ENCODE data around the gene ERG.

The ERG gene

GRCh38 chr21:38438462-38438893 lies 59.8 kb downstream of the ERG start:
- Histone ChIP-seq H3K4me3 (IDR thresholded peaks at IDR 0.05; ENCODE audit: insufficient read depth, low read depth, low read length) (no peak overlapping the region), H3K9ac (no peak overlapping the region), H4K20me1 (ENCODE audit: insufficient read depth) (no peaks in the 10 kb centered on the region), H3K79me2 (ENCODE audit: insufficient read depth, low read depth) (no peaks in the 10 kb centered on the region), H3K4me1 (ENCODE audit: low read depth, poor library complexity, severe bottlenecking) (no peaks in the 10 kb centered on the region), H3K27ac (no peak overlapping the region), H3K36me3 (ENCODE audit: insufficient read depth) (no peaks in the 10 kb centered on the region), H3K4me2 (no peak overlapping the region), H3K27me3 (ENCODE audit: insufficient read depth, low read depth) (no peaks in the 10 kb centered on the region), H2AFZ (ENCODE audit: low read depth) (no peak overlapping the region)
- no peak for TF ChIP-seq CTCF (conservative IDR thresholded peaks at IDR 0.05; ENCODE audit: low read depth, low read length)

GRCh38 chr21:38436341-38436740 lies 61.9 kb downstream of the ERG start:
- H3K4me3 ChIP-seq (IDR thresholded peaks at IDR 0.05; ENCODE audit: insufficient read depth, low read depth, low read length), result no peak overlapping the region
- no peaks in the 10 kb centered on the region for H3K79me2 ChIP-seq (ENCODE audit: insufficient read depth, low read depth)
- no peaks in the 10 kb centered on the region for H3K4me1 ChIP-seq (ENCODE audit: low read depth, poor library complexity, severe bottlenecking)
- H3K27ac ChIP-seq, result no peak overlapping the region
- TF ChIP-seq CTCF (conservative IDR thresholded peaks at IDR 0.05; ENCODE audit: low read depth, low read length), result no peak
- H3K27me3 ChIP-seq (ENCODE audit: insufficient read depth, low read depth), result no peaks in the 10 kb centered on the region
- no peaks in the 10 kb centered on the region for H4K20me1 ChIP-seq (ENCODE audit: insufficient read depth)
- H3K4me2 ChIP-seq, result no peak overlapping the region
- H3K36me3 ChIP-seq (ENCODE audit: insufficient read depth), result no peaks in the 10 kb centered on the region
- H2AFZ ChIP-seq (ENCODE audit: low read depth), result no peak overlapping the region
- H3K9ac ChIP-seq, result no peak overlapping the region

- H3K27ac ChIP-seq, result no peak overlapping the region
- H3K36me3 ChIP-seq (ENCODE audit: insufficient read depth), result no peaks in the 10 kb centered on the region
- H3K79me2 ChIP-seq (ENCODE audit: insufficient read depth, low read depth), result no peaks in the 10 kb centered on the region
- TF ChIP-seq CTCF (conservative IDR thresholded peaks at IDR 0.05; ENCODE audit: low read depth, low read length), result no peak
- H3K4me3 ChIP-seq (IDR thresholded peaks at IDR 0.05; ENCODE audit: insufficient read depth, low read depth, low read length), result no peak overlapping the region
- H3K27me3 ChIP-seq (ENCODE audit: insufficient read depth, low read depth), result no peaks in the 10 kb centered on the region
- H4K20me1 ChIP-seq (ENCODE audit: insufficient read depth), result no peaks in the 10 kb centered on the region
- no peaks in the 10 kb centered on the region for H3K4me1 ChIP-seq (ENCODE audit: low read depth, poor library complexity, severe bottlenecking)
- no peak overlapping the region for H2AFZ ChIP-seq (ENCODE audit: low read depth)
- no peak overlapping the region for H3K4me2 ChIP-seq
- no peak overlapping the region for H3K9ac ChIP-seq
Observed at GRCh38 chr21:38434913-38435533, 63.3 kb downstream of the ERG start.

- no peak overlapping the region for H3K4me2 ChIP-seq
- H2AFZ ChIP-seq (ENCODE audit: low read depth), result no peak overlapping the region
- H3K79me2 ChIP-seq (ENCODE audit: insufficient read depth, low read depth), result no peaks in the 10 kb centered on the region
- H3K36me3 ChIP-seq (ENCODE audit: insufficient read depth), result no peaks in the 10 kb centered on the region
- H3K27ac ChIP-seq, result no peak overlapping the region
- no peak for TF ChIP-seq CTCF (conservative IDR thresholded peaks at IDR 0.05; ENCODE audit: low read depth, low read length)
- H4K20me1 ChIP-seq (ENCODE audit: insufficient read depth), result no peaks in the 10 kb centered on the region
- H3K4me3 ChIP-seq (IDR thresholded peaks at IDR 0.05; ENCODE audit: insufficient read depth, low read depth, low read length), result no peak overlapping the region
- no peaks in the 10 kb centered on the region for H3K4me1 ChIP-seq (ENCODE audit: low read depth, poor library complexity, severe bottlenecking)
- H3K9ac ChIP-seq, result no peak overlapping the region
- H3K27me3 ChIP-seq (ENCODE audit: insufficient read depth, low read depth), result no peaks in the 10 kb centered on the region
Observed at GRCh38 chr21:38433471-38433870, 64.8 kb downstream of the ERG start.

All from KMS-11 (cell line).